Left kidney (tissue), 2 donors: ENCODE data around the gene LPP. TPM values are rescaled to one million over a fixed set of nuclear protein-coding genes. Genes with fewer than 3 reads are reported as not detected.
A peak's percentile ranks its signal among the peaks of the same experiment; 100 is the strongest.
"Not testable (repeated sequence)": the region's sequence is repeated elsewhere in the genome, so short reads cannot be mapped to it uniquely, and the experiment has no call there.

Source experiments
- DNase-seq: peaks from one replicate; pipeline ENCODE4 v3.0.0-alpha.2; 2013
- polyA plus RNA-seq: library from polyadenylated mRNA; unstranded; fragments of 120-200 nt; gene quantifications from one replicate; pipeline ENCODE4 v1.2.1, GENCODE V29; 2013; ENCODE audit not compliant: insufficient read length

LPP gene
- polyA plus RNA-seq, 1 donor = 32.9 TPM

DNA sequence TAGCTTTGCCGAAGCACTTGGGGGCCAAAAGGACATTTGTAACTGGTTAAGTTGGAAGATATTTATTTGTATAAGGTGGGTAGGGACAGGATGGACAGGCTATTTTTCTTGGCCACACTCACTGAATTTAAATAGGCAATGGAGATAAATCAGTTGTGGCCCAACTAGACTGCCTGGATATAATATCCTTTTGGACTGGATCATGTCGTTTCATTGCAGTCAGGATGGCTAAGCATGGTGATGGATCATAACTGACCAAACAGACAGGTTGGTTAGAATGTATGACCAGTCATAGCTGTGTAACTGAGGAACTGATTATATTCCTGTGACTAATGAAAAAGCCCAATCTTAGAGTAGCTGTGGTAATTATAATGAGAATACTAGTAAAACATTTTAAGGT lies 284.0 kb downstream of the LPP start:
- DNase-seq = no peak

DNA sequence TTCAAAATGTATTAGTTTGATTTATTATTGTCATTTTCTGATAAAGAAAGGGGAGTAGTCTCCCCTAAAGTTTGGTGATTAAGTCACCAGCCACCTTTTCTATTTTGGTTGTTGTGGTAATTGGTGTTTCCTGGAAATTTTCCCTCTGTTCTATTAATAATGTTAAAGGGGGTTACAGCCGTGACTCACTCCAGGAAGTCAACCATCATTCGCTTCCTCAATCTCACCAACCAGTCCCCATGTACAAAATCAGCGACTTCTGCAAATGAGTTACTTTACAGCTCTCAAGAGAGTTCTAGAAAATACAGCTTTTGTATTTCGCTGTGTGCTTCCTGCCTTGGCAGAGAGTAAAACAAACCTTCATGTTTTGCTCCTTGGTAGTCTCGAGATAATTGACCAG lies 285.1 kb downstream of the LPP start:
- no peak for DNase-seq

DNA sequence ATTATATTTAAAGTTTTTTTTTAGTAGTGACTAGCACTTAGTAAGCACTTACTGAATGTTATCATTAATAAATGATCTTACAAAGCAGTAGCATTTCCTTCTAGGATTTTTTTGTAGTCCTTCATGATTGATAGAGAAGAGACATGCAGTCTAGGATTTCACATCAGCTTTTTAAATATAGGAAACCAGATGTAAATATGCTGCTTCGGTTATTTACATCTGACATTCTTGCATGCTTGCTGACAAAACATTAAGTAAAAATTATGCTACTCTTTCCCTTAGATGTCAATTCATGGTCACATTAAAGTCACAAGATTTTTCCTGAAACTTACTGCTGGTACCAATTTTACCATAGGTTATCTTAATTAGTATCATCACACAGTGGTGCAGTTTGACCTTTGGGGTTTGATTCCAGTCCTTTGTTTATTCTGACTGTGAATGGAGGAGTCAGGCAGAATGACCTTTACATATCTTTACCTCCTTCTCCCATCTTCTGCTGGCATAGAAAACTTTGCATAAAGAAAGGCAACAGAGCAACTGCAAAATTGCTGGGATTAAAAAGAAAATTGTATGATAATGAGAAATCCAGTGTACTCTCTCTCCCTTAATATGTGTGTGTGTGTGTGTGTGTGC lies 286.5 kb downstream of the LPP start:
- no peak for DNase-seq

DNA sequence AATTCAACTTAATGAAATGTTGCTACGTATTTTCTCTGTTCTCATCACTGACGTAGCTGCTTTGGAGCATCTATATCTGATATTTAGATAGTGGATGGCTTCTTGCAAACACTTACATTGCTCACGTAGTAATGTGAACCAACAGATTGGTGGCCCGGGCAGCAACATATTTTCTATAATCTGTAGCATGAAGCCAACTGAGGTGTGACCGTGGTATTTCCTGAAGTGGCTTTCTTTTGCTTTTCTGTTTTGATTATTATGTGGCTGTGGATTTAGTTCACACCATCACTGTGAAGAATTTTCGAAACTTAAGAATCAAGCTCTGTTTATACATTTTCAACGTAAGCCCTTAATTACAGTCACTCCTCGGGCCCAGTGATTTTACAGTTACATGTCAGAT lies 288.5 kb downstream of the LPP start:
- DNase-seq = no peak

DNA sequence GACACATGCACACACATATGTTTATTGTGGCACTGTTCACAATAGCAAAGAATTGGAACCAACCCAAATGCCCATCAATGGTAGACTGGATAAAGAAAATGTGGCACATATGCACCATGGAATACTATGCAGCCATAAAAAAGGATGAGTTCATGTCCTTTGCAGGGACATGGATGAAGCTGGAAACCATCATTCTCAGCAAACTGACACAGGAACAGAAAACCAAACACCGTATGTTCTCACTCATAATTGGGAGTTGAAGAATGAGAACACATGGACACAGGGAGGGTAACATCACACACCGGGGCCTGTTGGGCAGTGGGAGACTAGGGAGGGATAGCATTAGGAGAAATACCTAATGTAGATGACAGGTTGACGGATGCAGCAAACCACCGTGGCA lies 291.2 kb downstream of the LPP start:
- not testable (repeated sequence) for DNase-seq

DNA sequence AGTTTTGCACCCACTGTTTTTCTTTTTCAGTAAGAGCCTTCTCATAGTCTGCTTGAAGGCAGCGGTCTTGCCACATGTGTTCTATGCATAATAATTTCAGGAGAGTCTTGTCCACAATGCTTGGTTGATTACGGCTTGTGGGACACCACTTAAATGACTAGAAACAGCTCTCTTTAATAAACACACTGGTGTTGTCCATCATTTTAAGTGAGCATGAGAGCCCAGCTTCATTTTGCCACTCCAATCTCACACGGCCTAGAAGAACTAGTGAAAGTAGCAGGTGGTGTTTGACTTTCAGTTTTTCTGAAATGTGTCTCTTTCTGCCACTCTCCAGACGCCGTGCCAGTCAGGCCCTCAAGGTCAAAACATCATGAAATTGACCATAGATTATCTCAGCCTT lies 292.1 kb downstream of the LPP start:
- DNase-seq = no peak

DNA sequence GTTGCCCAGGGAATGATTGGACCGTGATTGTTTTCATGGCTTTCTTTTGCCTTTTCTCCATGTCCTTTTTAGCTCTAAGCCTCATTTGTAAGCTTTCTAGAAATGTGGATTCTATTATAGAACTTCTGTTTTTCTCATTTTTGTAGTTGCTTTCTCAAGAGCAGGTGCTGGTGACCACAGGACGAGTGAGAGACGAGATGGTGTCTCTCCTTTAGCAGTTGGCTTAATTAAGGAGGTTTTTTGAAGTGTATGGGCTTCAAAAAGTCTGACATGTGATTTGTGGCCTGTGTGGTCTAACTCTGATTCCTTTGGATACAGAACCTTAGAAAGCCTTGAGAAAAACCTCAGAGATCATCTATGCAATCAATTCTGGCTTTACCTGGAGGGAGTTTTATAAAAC lies 292.8 kb downstream of the LPP start:
- no peak for DNase-seq

DNA sequence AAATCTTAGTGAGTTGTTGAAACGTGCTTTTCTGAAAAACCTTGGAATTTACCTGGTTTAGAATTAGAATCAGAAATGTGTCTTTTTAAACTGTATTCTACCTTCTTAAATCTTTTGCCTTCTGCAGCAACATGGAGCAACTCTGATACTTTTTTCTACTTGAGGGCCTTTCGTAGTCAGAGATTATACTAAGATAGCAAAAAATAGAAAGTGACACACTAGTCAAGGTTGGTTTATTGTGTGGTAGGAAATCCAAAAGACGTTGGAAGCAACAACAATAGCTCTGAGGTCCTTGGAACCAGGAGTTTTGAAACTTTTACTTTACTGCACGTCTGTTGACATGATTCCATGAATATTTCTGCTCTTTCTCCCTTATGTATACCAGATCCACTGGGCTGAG lies 294.9 kb downstream of the LPP start:
- no peak for DNase-seq

DNA sequence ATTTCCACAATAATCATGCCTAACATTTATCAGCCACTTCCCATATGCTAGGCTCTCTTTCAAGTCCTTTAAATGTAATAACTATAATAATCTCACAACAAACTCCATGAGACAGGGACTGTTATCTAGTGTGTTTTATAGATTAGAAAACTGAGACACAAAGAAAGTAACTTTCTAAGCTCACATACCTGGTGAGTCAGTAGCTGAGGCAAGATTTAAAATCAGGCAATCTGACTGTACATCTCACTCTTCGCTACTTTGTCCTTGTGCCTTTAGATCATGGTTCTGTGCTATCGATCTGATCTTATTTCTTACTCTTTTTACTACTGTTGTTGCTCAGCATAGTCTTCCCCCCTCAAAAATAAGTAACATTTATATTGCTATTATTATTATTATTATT lies 295.5 kb downstream of the LPP start:
- DNase-seq = no peak

DNA sequence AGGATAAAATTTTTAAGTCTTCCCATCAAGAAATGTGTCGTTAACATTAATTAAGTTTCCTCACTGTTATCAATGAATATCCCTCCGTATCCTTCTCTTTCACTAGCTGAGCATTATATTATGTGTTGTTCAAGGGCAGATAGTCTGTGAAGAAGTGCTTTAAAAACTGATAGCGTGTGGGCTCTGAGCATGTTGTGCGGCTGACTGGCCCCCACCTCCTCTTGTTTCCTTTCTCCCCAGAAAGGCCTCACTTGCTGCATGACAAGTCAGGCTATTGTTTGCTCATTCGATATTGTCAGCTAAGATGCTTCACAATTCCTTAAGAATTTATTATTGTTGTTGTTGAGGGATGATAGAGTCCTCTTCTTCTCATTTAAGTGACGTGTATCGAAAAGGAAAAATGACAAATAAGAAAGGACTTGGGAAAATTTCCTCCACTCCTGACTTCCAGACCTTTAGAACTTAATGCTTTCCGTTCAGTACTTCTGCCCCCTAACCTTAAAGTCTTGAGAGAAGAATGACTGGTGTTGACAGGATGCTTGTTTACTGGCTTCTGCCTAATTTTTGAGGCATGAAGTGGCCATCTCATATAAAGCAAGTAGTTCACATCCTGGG lies 298.3 kb downstream of the LPP start:
- no peak for DNase-seq

DNA sequence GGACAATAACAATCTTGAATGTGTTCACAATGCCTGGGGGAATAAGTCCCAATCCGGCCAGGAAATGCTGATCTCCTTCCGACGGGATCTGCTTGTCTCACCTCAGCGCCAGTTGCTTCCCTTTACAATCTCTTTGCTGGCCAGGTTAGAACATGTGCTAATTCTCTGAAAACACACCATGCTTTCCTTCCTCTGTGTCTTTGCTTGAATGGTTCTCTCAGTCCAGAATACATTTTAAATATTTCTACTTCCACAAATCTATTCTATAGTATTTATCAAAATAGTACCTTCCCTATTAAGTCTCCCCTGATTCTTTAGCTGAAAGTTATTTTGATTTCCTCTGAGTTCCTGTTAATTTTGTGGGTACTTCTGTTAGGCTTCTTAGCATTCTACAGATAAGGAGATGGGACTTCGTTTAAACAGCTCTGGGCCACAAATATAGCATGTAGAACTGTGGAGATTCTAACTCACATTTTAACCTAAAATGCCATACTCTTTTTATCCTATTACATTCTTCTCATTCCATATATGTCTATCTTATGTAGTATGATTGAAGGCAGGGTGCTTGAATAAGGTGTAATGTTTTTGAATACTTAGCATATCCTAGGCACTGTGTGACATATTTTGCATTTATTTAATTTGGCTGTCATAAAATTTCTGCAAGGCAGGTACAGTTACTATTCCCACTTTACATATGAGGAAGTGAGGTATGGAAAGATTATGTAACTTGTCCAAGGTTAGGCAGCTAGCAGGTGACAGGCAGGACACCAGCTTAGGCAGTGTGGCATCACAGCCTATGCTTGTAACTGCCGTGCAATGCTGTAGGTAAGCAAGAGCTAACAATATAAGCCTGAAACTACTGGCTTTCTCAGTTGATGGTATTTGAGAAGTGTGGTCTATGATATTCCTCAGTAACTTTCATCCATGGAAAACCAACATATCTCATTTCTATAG lies 299.8 kb downstream of the LPP start:
- DNase-seq = no peak

DNA sequence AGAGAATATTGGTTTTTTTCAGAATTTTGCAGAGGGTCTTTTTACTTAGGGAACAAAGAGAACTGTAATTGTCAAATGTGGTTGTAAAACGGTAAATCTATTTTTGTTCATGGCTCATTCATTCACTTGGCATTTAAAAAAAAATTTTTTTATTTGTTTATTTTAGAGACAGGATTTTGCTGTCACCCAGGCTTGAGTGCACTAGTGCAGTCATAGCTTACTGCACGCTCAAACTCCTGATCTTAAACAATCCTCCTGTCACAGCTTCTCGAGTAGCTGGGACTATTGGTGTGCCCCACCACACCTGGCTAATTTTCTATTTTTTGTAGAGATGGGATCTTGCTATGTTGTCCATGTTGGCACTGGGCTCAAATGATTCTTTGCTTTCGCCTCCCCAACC lies 301.8 kb downstream of the LPP start:
- no peak for DNase-seq

DNA sequence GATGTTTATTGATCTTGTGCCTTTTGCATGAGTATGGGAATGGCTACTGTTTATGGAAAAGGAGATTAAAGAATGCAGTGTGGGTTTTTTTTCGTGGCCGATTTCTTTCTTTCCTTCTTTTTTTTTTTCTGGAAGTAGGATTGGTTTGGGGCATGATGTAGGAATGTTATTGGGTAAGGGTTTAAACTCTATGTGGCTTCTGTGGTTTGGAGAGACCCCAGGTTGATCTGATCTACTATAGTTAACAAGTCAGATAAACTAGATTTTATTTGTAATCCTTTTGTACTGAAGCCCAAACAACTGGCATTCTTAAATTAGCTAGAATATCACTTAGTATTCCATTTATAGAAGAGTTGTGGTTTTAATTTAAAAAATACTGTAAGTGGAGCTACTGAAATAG lies 304.8 kb downstream of the LPP start:
- no peak for DNase-seq

DNA sequence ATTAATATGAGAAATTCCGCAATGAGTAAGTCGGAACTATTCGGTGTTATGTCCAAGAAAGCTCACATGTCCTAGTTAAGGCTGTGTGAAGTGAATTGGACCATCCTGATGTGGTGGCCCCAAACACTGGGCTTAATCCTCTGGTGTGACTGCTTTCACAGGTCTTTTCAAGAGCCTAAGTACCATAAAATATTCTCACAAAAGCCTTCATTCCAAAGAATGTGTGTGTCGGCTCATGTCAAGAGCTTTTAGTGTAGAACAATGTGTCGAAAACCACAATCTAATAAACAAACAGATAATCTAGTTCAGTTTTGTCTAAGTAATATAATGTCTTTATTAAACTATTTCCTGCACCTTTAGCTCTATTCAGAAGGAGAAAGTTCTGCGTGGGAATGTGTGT lies 311.4 kb downstream of the LPP start:
- no peak for DNase-seq

DNA sequence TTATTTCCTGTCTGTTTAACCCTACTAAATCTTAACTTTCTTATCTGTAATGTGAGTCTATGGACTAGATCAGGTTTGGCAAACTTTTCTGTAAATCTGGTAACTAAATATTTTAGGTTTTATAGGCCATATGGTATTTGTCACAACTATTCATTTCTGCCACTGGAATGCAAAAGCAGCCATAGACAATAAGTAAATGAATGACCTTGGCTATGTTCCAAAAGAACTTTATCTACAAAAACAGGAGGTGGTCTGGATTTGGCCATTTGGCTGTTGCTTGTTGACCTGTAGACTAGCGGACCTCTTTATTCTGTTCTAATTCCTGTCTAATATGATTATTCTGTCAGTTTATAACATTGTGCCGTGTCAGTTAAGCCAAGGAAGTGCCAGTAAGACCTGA lies 314.2 kb downstream of the LPP start:
- DNase-seq = no peak

DNA sequence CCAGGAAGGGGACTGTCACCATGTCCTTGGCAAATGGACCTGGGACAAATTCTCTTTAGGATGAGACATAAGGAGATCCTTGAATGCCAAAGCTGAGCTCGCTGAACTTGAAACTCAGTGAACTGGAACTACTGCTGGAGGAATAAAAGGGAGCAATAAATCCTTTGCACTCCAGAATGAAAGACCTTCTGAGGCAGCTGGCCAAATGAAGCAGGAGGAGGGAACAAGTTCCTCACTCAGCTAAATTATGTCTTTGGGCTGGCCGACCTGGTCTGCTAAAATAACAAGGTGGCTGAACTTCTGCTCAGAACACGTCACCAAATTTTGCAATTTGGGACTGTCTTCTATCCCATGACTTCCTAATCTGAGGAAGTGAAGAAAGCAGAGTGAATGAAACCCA lies 314.7 kb downstream of the LPP start:
- peak; percentile 62 for DNase-seq

DNA sequence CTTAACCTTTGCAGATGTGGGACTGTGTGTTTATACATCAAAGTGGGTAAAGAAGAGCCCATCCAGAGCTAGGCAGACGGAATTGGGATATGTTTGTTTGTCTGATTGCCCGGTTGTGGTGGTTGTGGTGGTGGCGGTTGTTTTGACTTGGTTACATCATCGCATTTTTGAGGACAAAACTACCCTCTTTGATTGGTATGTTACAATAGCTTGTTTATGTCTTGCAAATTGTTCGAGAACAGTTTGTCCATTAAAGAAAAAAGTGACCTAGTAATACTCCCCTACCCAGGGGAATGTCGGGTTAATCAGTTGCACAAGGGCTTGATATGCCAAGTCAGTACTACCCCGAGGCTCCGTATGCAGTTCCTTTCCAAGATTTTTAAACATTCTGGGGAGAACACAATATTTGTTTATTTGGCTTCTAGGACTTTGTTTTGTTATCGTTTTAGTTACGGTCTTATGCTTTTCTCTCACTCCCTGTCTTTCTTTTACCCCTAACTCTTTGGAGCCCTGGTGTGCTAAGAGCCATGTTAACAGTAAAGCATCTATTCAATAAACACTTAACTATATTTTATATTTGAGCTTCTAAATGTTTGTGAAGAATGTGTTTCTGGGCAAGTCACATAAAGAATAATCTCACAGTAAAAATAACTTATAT lies 315.4 kb downstream of the LPP start:
- DNase-seq = no peak

DNA sequence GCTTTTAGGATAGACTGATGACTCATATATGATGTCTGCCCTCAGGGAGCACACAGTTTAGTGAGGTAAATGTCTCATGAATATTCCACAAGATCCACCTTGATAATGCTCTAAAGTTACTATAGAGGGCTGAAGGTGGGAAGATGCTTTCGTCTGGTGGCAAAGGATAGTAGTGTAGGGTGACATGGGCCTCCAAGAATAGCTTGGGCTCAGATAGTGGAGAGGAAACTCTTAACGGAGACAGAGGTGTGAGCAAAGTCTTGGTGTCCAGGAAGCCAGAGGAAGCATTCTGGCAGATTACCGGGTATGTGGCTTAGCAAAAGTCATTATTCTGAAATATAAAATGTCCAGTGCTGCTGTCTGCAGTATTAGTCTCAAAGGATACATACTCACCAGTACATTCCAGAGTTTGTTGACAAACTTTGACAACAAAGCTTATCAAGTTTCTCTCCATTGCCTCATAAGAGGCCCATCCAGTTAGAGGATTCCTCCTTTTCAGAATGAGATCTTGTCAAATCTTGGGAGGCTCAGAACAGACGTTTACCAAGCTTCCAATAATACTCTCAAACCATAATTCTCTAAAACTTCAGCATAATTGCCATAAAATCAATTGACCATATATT lies 316.7 kb downstream of the LPP start:
- no peak for DNase-seq

DNA sequence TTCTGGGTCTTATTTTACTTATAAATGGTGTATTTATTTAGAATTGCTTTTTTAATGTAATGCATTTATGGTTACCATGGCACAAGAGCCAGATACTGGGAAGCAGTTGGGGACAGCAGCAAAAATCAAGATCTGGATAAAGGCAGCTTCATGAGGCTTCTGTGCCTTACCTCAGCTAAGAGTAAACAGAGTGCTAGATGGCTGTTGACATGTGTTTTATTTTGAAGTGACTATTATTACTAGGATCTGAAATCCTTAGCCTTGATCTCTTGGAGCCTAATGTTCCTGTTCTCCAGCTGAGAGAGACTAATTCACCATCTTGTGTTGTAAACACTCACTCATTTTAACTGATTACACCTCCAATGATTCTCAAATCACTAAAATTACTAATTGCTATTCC lies 317.8 kb downstream of the LPP start:
- DNase-seq = no peak

DNA sequence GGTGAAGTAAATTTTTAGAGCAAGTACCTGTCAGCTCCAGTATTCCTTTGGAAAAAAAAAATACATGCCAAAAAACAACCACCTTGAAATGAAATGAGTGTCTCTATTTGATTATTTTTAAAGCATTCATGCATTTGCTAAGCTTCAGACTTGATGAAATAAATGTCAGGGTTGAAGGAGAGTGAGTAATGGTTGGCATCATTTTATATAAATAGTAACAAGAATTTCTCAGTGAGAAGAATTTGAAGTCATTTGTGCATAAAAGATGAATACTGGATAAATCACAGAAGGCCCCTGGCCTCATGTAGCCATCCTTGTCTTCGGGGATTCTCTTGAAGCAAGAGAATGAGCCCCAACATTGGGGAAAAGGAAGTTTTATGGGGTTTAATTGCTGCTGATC lies 318.4 kb downstream of the LPP start:
- DNase-seq = no peak

DNA sequence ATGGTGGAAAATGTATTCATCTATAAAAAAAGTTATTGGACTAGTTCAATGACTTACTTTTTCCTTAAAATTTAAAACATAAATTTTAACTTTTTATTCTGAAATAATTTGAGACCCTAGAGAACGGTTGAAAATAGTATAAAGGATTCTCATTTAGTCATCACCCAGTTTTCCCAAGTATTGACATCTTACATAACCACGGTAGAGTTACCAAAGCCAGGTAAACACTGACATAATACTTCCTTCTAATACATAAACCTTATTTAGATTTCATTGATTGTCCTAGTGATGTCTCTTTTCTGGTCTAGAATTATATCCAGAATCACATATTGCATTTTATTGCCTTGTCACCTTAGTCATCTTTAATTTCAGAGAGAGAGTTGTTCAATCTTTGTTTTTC lies 319.1 kb downstream of the LPP start:
- no peak for DNase-seq

DNA sequence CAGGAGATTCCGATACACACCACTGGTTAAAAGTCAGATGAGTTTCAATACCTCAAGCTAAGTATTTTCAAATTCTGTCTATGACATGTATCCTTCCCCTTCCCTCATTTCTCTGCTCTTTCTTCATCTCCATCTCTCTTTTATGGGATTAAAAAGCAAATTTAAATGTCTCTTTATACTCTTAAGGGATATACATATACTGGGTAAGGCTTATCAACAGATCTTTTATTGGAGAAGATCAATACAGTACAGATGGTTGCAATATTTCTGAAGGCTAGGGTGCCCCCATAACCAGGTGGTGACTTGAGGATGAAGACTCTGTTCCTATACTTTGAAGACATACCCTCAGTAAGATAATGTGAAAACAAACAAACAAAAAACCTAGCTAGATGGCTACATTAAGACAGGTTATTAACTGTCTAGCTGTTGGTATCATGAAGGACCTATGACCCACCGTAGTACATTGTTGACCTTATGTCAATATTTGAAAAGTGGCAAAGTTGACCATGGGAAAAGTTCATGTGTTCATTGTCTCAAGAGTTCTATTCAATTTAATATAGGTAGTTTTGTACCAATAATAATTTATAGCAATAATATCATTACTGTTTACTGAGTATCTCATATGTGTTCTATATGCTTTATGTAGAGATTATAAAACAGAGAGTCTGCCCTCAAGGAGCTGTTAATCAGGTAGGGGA lies 319.8 kb downstream of the LPP start:
- no peak for DNase-seq
